ENCODE results near the gene RAB1A.

Gene RAB1A

DNA sequence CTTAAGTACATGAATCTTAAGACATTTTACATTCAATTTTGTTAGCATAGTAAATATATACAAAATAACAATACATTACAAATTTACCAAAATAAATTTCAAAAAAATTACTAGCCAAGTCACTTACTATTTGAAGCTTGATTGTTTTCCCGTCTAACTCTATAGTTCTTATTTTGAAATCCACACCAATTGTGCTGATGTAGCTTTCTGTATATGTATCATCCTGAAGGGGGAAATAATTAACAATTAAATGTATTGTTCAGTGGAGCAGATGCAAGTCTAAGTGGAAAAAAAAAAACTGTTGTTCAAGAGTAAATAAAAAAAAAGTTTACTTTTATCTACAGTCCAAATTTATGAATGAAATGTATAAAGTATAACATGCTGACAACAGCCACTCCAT is 32.1 kb downstream of the RAB1A start:
- DNase-seq (ENCODE audit: low read depth in 1 of 2, low spot score in 1 of 2): no peak

DNA sequence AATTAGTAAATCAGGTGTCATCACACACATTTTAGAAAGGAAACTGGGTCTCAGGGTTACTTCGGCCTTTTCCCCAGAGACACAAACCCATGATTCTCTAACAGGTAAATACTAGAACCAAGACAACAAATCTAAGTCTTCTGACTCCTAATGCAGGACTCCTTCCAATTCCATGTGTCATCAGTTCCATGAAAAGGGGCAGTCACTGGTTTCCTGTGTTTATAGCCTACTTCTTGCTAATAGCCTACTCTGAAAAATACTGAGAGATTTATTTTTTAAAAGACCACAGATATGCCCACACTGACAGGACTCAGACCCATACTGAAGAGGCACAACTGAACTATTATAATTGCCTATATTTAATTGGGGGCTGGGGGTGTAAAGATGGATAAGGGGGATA is 33.0 kb downstream of the RAB1A start:
- no peak for DNase-seq (ENCODE audit: low read depth in 1 of 2, low spot score in 1 of 2)

DNA sequence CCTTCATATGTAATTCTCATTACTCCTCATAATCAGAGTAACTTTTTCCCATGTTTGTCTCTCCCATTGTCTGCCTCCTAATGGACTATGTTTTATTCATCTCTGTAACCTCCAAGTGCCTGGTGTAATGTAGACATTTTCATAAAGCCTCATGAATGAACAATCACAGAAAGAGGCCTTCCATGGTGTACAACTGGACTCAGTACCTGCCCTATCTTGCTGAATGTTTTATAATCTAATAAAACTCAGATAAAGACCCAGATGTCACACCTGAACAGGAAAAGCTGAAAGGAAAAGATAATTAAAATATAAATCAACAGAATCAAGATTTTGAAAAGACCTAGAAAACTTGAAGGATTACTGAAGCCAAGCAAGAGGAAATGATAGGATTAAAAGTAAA is 36.7 kb downstream of the RAB1A start:
- DNase-seq (ENCODE audit: low read depth in 1 of 2, low spot score in 1 of 2): no peak

DNA sequence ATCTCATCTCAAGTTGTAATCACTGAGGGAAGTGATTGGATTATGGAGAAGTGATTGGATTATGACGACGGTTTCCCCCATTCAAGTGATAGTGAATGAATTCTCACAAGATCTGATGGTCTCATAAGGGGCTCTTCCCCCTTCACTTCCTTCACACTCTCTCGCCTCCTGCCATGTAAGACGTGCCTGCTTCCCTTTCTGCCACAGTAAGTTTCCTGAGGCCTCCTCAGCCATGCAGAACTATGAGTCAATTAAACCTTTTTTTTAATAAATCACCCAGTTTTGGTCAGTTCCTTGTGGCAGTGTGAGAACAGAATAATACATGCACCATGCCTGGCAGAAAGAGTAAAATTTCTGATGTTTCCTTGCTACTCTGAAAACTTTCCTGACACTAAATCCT is 37.1 kb downstream of the RAB1A start:
- no peak for DNase-seq (ENCODE audit: low read depth in 1 of 2, low spot score in 1 of 2)

DNA sequence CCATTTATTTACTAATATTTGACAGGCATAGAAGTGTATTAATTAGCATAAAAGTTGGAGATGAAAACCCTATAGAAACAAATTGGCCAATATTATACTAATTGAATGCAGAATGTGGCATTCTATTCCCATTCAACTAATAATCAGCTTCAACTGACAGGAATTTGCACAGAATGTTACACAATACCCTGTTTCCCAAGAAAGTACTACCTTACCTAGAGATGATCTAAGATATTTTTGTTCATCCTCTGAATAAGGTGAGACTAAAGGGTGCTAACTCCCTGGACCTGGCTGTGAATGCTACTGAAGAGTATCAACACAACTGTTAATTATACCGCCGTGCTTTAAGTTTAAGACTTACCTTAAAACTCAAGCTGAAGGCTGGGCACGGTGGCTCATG is 44.8 kb downstream of the RAB1A start:
- DNase-seq (ENCODE audit: low read depth in 1 of 2, low spot score in 1 of 2): no peak

GRCh38 chr2:65081232-65081685 is 48.6 kb downstream of the RAB1A start:
- no peak for DNase-seq (ENCODE audit: low read depth in 1 of 2, low spot score in 1 of 2)

- no peak for DNase-seq (ENCODE audit: low read depth in 1 of 2, low spot score in 1 of 2)
These were observed 50.9 kb downstream of the RAB1A start for GRCh38 chr2:65079017-65079416.

- no peak for DNase-seq (ENCODE audit: low read depth in 1 of 2, low spot score in 1 of 2)
These were observed 52.0 kb downstream of the RAB1A start for GRCh38 chr2:65077898-65078297.

GRCh38 chr2:65076345-65076710 is 53.6 kb downstream of the RAB1A start:
- DNase-seq (ENCODE audit: low read depth in 1 of 2, low spot score in 1 of 2): no peak

DNA sequence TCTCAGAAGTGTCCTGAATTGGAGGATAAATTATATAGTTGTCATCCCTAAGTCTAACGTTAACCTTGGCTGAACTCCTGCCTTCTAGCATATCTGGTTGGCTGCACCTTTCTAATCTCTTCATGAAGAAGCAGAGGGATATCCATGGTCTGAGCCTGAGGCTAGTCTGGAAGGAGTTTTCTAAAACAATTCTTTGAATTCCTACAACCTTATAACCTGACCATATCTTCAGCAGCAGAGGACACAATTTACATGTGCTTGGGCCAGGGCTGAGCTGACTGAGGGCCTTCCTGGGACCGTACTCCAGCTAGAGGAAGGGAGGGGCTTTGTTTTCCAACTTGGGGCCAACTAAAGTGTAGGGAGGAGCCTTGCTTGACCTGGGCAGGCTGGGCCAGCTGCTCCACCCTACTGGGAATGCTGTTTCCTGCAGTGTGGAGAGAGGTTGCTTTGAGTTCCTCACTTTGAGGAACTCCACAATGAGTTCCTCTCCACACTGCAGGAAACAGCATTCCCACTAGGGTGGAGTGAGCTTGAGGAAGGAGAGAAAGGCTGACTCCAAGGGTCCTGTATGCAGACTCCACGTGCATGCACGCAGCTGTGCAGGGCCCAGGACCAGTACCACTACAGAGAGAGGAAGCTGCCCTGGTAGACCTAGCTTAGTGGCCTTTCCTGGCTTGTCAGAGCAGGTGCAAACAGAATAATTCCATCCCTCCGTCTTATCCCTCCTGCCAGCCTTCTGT is 54.1 kb downstream of the RAB1A start:
- no peak for DNase-seq (ENCODE audit: low read depth in 1 of 2, low spot score in 1 of 2)

DNA sequence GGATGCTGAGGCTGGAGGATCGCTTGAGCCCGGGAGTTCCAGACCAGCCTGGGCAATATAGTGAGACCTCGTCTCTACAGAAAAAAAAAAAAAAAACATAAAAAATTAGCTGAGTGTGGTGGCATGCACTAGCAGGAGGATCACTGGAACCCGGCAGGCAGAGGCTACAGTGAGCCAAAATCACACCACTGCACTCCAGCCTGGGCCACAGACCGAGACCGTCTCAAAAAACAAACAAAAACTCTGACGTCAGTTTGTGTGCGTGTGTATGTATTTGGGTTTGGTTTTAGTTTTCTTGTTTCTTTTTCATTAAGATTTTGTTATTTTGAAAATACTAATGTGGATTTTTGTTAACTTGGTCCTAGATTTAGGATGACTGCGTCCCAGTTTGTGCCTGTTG is 54.7 kb downstream of the RAB1A start:
- DNase-seq (ENCODE audit: low read depth in 1 of 2, low spot score in 1 of 2): no peak

- no peak for DNase-seq (ENCODE audit: low read depth in 1 of 2, low spot score in 1 of 2)
These were observed 55.9 kb downstream of the RAB1A start for GRCh38 chr2:65073879-65074565.

DNA sequence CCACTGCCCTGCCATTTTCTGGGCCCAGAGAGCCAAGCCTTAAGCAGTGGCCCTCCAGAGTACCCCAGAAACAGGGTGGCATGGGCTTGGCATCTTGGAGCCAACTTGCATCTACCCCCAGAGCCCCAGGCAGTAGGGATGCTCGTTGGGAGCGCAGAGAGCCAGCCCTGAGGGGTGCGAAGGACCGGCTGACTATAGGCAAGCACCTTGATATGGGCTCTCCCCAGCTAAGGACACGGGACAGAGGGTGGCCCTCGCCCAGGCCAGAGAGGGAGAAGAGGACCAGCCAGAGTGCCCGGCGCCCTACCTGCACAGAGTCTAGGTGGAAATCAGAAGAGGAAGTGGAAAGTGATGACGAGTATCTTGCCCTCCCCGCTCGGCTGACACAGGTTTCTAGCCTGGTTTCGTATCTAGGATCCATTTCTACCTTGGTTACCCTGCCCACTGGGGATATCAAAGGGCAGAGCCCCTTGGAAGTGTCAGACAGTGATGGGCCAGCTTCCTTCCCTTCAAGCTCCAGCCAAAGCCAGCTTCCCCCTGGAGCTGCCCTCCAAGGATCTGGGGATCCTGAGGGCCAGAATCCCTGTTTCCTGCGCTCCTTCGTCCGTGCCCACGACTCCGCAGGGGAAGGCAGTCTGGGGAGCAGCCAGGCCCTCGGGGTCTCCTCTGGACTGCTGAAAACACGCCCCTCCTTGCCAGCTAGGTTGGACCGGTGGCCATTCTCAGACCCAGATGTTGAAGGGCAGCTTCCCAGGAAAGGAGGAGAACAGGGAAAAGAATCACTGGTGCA is 57.5 kb downstream of the RAB1A start:
- no peak for DNase-seq (ENCODE audit: low read depth in 1 of 2, low spot score in 1 of 2)

GRCh38 chr2:65071499-65072180 is 58.3 kb downstream of the RAB1A start:
- DNase-seq (ENCODE audit: low read depth in 1 of 2, low spot score in 1 of 2): no peak

DNA sequence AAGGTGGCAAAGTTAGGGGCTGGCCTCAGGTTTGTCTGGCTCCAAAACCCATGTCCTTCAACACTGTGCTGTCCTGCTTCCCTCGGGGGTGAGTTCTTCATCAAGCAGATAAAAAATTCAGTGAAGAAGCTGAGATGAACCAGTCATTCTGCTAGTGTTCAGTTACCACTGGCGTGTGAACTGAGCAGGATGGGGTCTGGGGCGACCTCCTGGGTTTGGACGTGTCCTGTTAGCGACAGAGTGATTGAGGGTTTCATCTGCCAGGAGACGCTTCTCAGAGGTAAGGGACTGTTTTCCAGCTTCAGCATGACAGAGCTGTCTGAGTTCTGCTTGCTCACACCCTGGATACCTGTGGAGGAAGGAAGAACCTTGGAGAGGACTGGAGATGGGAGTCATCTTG is 59.0 kb downstream of the RAB1A start:
- no peak for DNase-seq (ENCODE audit: low read depth in 1 of 2, low spot score in 1 of 2)

DNA sequence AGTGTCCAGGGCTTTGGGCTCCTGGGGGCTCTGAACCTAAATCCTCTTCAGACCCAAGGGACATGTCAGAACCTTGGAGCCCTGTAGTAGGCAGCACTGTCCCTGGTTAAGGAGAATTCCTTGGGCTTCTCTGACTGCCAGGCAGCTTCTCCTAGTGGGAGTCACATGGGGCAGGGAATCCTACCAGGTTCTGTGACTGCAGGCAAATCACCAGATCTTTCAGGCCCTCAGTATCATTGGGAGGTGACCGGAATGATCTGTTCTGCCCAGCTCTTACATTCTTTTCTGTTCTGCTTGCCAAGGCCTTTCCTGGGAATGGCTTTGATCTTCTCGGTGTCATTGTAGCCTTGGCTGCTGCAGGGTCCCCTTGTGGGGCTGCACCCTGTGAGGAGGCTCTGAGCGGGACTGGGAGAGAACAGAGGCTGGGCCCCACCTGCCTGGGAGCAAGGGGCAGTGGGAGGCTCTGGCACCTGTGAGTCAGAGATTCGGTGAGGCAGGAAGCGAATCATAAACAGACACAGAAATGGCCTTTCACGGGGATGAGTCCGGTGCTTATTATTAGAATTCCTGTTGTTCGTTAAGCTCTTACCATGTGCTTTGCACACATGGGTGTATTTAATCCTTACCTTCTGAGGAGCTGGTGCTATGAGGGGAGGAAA is 59.6 kb downstream of the RAB1A start:
- DNase-seq (ENCODE audit: low read depth in 1 of 2, low spot score in 1 of 2): no peak

- DNase-seq (ENCODE audit: low read depth in 1 of 2, low spot score in 1 of 2): no peak
These were observed 60.5 kb downstream of the RAB1A start for GRCh38 chr2:65069439-65069824.

- no peak for DNase-seq (ENCODE audit: low read depth in 1 of 2, low spot score in 1 of 2)
These were observed 61.9 kb downstream of the RAB1A start for GRCh38 chr2:65067806-65068553.

DNA sequence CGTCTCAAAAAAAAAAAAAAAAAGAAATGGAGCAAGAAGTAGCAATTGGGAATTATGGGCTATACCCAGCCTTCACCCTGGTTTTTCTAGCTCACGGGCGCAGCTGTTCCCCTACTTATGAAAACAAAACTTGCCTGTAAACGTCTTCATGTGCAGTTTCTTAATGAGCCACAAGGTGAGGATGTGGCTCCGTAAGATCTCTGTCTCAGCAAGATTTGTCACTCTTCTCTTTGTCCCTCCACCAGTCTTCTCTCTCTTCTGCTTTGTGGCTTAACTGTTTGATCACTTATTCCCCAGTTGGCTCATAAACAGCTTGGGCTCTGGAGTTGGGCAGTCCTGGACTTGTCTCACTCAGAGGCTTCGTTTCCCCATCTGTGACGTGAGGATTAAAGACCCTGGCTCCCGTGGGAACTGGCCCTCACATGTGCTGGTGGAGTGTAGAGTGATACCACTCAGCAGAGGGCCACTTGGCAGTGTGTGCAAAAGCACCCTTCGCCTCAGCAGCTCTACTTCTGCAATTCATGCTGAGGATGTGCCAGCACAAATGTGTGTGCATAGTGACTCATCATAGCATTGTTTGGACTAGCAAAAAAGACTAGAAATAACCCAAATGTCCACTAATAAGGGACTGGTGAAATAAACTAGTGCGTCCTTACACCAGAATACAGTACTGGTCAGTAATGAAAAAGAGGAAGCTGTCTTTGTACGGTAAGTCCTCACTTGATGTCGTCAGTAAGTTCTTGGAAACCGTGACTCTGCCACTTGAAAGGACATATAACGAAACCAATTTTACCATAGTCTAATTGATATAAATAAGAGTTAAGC is 65.0 kb downstream of the RAB1A start:
- peak in 1 of 2 donors; percentile 32 for DNase-seq (ENCODE audit: low read depth in 1 of 2, low spot score in 1 of 2)

Measured in activated CD4-positive, alpha-beta T cell treated with anti-CD3 and anti-CD28 coated beads, Interleukin-2, amount 50 U/mL, for 24 hours (primary cell).